ENCODE measurements around the gene TARP.

The TARP gene

GRCh38 chr7:38319873-38320272, 46.4 kb upstream of the TARP start:
- Histone ChIP-seq H3K4me3 (ENCODE audit: low read depth, low read length) (no peak overlapping the region), H3K27me3 (ENCODE audit: control insufficient read depth, insufficient read depth, low read length) (no peaks in the 10 kb centered on the region), H3K36me3 (ENCODE audit: control insufficient read depth, insufficient read depth, low read length) (no peaks in the 10 kb centered on the region)
- no peak for TF ChIP-seq CTCF (IDR thresholded peaks at IDR 0.05; ENCODE audit: insufficient read depth, low read length, severe bottlenecking)
- DNase-seq (ENCODE audit: low read depth) (no peak), FAIRE-seq (no peak)

- peak; percentile 81 for FAIRE-seq
Observed at GRCh38 chr7:38318803-38319416, 45.5 kb upstream of the TARP start.

GRCh38 chr7:38318241-38318640, 44.8 kb upstream of the TARP start:
- DNase-seq (ENCODE audit: low read depth) (peak; percentile 3), FAIRE-seq (no peak)
- no peak overlapping the region for H3K4me3 ChIP-seq (ENCODE audit: low read depth, low read length)
- H3K27me3 ChIP-seq (ENCODE audit: control insufficient read depth, insufficient read depth, low read length) = no peaks in the 10 kb centered on the region
- H3K36me3 ChIP-seq (ENCODE audit: control insufficient read depth, insufficient read depth, low read length) = no peaks in the 10 kb centered on the region
- TF ChIP-seq CTCF (IDR thresholded peaks at IDR 0.05; ENCODE audit: insufficient read depth, low read length, severe bottlenecking) = no peak

More at GRCh38 chr7:38318803-38319416, 45.5 kb upstream of the TARP start:
- peak; percentile 71 for DNase-seq (ENCODE audit: low read depth)
- H3K4me3 ChIP-seq (ENCODE audit: low read depth, low read length) = no peak overlapping the region
- no peaks in the 10 kb centered on the region for H3K36me3 ChIP-seq (ENCODE audit: control insufficient read depth, insufficient read depth, low read length)
- TF ChIP-seq CTCF (IDR thresholded peaks at IDR 0.05; ENCODE audit: insufficient read depth, low read length, severe bottlenecking) = peak; percentile 69
- no peaks in the 10 kb centered on the region for H3K27me3 ChIP-seq (ENCODE audit: control insufficient read depth, insufficient read depth, low read length)

GRCh38 chr7:38317515-38317914, 44.1 kb upstream of the TARP start:
- H3K36me3 ChIP-seq (ENCODE audit: control insufficient read depth, insufficient read depth, low read length) = no peaks in the 10 kb centered on the region
- no peak overlapping the region for H3K4me3 ChIP-seq (ENCODE audit: low read depth, low read length)
- TF ChIP-seq CTCF (IDR thresholded peaks at IDR 0.05; ENCODE audit: insufficient read depth, low read length, severe bottlenecking) = no peak
- no peaks in the 10 kb centered on the region for H3K27me3 ChIP-seq (ENCODE audit: control insufficient read depth, insufficient read depth, low read length)
- DNase-seq (ENCODE audit: low read depth) = no peak
- no peak for FAIRE-seq

GRCh38 chr7:38316733-38317360, 43.4 kb upstream of the TARP start:
- Histone ChIP-seq H3K27me3 (ENCODE audit: control insufficient read depth, insufficient read depth, low read length) (no peaks in the 10 kb centered on the region), H3K36me3 (ENCODE audit: control insufficient read depth, insufficient read depth, low read length) (no peaks in the 10 kb centered on the region), H3K4me3 (ENCODE audit: low read depth, low read length) (no peak overlapping the region)
- no peak for TF ChIP-seq CTCF (IDR thresholded peaks at IDR 0.05; ENCODE audit: insufficient read depth, low read length, severe bottlenecking)
- DNase-seq (ENCODE audit: low read depth) (no peak), FAIRE-seq (no peak)

- Histone ChIP-seq H3K36me3 (ENCODE audit: control insufficient read depth, insufficient read depth, low read length) (no peaks in the 10 kb centered on the region), H3K27me3 (ENCODE audit: control insufficient read depth, insufficient read depth, low read length) (peaks cover 2% of the 10 kb centered on the region), H3K4me3 (ENCODE audit: low read depth, low read length) (no peak overlapping the region)
- FAIRE-seq (no peak), DNase-seq (ENCODE audit: low read depth) (no peak)
- TF ChIP-seq CTCF (IDR thresholded peaks at IDR 0.05; ENCODE audit: insufficient read depth, low read length, severe bottlenecking) = no peak
Observed at GRCh38 chr7:38315410-38315809, 42.0 kb upstream of the TARP start.
